ENCODE results near the gene FGGY.
"Not testable (repeated sequence)": the region's sequence is repeated elsewhere in the genome, so short reads cannot be mapped to it uniquely, and the experiment has no call there.

FGGY gene

DNA sequence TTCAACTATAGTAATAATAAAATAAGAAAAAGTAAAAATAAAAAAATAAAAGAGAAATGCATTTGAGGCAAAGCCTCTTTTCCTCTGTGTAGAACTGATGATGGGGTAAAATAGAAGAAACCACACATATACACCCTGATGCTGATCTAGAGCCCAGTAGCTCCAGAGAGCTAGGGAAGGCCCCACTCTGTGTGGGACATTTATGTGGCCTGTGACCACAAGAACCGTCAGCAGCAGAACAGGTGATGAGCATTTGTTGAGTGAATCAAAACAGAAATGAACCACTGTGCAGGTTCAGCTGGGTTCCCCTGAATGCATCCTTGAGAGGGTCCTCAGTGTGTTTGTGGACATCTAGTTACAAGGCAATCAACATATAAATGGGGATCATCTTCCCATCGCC lies 296.0 kb downstream of the FGGY start:
- no peak for DNase-seq (ENCODE audit: low spot score)

DNA sequence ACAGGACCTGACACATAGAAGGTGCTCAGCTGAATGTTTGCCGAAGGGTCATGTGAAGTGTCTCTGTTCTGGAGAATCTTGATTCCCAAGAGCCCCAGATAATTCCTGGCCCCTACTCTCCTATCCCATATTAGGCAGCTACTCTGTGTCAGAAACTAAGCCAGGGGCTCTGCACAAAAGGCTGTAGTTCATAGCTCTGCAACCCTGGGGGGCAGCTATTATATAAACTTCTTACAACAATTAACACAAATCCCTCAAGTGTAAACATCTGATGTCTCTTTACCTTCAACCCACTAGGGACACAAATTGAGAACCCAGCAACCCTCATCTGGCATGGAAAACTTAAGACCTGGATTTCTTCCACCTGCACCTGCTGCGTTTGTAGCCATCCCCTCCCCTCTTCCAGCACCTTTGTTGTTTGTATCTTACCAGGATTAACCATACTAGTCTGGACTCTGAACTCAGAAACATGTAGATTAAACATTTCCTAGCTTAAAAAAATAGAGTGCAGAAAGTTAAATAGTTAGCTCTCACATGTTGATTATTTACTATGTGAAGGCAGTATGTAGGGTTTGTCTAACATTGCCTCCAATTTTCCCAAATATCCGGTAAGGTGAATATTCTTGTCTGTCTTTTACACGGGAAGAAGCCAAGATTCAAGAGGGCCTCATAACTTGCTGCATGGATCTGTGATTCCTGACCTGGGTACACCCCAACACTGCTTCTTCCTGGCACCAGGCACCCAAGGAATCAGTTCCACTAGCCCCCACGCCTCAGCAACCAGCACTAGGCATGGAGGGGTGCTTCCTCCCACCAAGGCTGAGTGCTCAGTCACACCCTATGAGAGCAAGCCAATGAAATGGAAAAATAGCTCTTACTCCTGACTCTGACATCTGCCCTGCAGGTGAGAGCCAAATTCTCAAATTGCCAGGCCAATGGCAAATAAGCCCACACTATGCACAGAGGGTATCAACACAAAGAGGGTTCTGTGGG lies 297.2 kb downstream of the FGGY start:
- no peak for DNase-seq (ENCODE audit: low spot score)

DNA sequence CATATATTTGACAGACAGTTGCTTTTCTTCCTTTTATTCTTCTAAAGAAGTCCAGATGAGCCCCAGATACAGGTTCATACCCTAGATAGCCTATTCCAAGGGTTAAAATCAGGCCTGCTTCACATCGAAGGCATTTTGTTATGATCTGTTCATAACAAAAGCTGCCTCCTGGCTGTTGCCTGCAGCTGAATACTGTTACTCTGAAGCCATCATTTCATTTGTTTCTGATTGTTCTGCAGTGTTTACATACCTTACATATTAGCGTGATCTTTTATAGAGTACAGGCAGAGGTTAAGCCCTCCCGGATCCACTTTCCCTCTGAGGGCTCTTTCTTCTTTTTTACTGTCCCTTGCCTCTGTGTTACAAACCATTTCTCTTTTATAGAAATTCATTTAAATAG lies 298.9 kb downstream of the FGGY start:
- no peak for DNase-seq (ENCODE audit: low spot score)

DNA sequence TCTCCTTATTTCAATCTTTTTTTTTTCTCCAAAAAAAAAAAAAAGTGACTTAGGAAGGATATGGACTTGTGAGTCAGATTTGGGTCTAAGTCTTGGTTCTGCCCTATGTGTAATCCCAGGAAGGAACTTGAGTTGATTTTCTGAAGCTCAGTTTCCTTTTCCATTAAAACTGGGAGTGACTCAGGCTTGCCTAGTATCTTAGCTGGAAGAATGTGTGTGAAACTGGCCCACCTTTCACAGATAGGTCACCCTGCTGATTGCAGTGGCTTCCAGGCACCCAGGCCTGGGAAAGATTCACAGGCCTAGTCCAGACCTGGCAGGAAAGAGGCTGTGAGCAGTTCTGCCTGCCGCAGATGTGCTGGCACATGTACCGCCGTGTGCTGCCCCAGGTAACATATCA lies 299.5 kb downstream of the FGGY start:
- DNase-seq (ENCODE audit: low spot score) = no peak

GRCh38 chr1:59596956-59597355 lies 300.1 kb downstream of the FGGY start:
- DNase-seq (ENCODE audit: low spot score) = no peak

- no peak for DNase-seq (ENCODE audit: low spot score)
Observed at GRCh38 chr1:59597420-59598119, 300.7 kb downstream of the FGGY start.

- no peak for DNase-seq (ENCODE audit: low spot score)
Observed at GRCh38 chr1:59598120-59598440, 301.2 kb downstream of the FGGY start.

DNA sequence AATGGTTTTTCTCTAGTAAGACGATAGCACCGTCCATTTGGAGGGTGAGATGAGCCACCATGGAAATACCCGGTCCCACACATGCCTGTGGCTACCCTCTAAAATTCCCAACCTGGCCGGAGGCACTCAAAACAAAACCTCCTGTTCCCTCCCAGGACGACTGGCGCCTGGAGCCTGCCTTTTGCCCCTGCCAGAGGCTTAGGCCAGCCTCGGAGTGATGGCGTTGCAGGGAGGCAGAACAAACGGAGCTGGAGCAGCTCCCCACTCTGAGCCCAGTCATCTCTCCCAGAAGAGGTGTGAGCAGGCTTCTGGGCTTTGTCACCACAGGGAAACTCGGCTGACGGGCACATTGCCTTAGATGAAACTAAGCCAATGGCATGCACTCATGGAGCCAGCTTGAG lies 304.1 kb downstream of the FGGY start:
- DNase-seq (ENCODE audit: low spot score) = no peak

DNA sequence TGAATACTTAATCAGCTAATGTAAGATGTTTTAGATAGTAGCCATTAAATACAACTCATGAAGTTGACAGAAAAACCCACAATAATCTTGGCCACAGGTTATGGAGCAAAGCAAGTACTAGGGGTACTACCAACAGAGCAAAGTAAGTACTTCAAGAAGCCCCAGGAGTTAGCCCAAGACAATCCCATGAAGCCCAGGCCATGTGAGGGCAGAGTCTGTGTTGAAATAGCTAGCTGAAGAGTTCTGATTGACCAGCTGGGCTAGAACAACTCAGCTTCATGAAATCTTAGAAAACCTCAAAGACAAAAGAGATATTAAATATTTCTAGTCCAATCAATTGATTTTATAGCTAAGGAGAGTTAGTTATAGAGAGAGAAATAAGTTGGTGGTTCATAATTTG lies 304.9 kb downstream of the FGGY start:
- no peak for DNase-seq (ENCODE audit: low spot score)

DNA sequence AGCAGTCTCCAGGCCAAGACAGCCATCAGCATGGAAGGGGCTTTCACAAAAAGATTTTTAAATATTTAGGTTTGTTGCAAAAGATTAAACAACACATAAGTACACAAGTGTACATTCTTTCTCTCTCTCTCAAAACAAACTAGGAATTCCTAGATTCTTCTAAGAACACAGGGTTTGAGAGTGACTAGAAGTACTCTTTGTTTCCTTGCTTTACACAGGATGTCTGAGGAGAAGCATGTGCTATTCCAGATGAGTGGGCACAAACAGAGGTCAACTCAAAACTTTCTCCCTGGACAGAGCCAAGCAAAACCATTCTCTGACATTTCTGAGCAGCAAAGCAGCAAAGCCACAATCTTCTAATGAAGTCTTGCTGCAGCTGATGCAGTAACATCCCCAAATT lies 307.3 kb downstream of the FGGY start:
- DNase-seq (ENCODE audit: low spot score) = no peak

DNA sequence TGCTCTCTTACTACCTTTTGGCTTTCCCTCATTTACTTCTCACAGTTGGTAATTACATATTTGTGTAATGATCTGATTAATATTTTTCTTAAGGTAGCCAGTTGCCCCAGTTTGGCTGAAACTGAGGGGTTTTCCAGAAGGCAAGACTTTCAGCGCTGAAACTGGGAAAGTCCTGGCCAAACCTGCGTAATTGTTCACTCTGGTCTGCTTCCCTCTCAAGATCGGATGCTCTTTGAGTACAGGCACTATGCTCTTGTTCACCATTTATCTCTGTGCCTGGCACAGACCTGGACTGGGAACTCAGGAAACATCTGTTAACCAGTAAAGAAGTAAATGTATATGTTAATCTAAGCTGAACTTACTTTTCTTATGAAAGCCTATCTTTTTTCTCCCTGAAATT lies 308.3 kb downstream of the FGGY start:
- no peak for DNase-seq (ENCODE audit: low spot score)

DNA sequence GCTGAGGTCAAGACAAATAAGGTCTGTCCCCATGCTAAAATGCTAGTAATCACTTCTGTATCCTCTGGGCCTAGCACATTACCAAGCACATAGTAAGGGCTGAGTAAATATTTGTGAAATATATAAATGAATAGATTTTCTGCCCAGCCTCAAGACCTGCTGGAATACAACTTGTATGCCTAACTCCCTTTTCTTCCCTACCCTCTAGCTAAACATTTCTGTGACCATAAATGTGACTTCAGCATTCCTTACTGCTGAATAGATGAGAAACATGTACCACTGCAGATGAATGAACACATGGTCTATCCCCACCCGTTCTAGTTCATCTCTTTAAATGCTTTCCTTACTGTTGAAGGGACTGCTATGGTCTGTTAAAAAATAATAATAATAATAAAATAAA lies 308.9 kb downstream of the FGGY start:
- DNase-seq (ENCODE audit: low spot score) = no peak

DNA sequence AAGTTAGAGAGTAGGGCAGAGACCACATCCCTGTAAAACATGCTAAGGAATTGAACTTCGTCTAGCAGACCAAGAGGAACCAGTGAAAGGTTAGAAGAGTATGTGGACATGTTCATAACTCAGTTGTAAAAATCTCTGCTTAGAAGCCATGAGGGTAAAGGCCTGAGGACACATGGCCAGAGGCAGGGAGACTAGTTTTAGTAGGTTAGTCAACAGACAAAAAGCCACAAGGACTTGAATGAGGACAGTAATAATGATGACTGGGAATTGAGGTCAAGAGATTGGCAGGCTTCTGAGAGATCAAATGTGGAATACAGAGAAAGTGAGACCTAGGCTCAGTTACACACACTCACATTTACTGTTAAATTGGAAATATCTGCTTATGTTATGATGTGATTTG lies 312.4 kb downstream of the FGGY start:
- DNase-seq (ENCODE audit: low spot score) = no peak

- DNase-seq (ENCODE audit: low spot score) = not testable (repeated sequence)
Observed at GRCh38 chr1:59610499-59610898, 313.6 kb downstream of the FGGY start.

DNA sequence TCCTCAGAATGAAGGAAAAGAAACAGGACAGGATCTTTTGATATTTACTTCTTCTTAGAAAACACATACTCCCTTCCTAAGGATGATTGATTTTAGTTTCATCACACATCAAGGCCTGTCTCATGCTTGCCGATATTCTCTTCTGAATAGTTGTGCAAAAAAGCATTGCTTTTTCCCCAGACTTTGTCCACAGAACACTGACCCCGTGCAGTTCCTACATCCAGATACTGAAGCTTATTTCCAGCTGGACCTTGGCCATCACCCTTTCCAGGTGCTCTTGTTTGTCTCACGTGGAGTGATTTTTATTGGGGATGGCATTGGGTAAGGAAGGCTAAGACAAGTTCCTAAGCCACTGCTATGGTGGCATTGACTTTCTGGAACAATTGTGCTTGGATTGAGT lies 320.5 kb downstream of the FGGY start:
- DNase-seq (ENCODE audit: low spot score) = no peak

GRCh38 chr1:59619557-59619956 lies 322.7 kb downstream of the FGGY start:
- DNase-seq (ENCODE audit: low spot score) = no peak

DNA sequence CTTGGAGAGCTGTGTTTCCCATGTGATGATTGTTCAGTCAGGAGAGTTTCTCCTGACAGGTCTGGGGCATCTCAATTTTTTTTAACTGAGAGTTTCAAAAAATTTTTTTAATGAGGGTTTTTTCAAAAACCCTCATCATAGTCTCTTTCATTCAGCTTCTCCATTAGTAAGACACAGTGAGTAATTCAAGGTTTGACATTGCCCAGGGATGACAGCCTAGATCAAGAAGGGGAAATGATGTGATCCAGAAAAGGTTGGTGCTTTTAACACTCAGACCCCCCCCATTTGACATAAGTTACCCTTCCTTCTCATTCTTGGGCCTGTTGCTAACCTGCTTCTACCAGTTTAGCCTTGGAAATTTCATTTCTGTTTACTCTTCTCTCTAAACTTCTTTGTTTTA lies 328.5 kb downstream of the FGGY start:
- no peak for DNase-seq (ENCODE audit: low spot score)

DNA sequence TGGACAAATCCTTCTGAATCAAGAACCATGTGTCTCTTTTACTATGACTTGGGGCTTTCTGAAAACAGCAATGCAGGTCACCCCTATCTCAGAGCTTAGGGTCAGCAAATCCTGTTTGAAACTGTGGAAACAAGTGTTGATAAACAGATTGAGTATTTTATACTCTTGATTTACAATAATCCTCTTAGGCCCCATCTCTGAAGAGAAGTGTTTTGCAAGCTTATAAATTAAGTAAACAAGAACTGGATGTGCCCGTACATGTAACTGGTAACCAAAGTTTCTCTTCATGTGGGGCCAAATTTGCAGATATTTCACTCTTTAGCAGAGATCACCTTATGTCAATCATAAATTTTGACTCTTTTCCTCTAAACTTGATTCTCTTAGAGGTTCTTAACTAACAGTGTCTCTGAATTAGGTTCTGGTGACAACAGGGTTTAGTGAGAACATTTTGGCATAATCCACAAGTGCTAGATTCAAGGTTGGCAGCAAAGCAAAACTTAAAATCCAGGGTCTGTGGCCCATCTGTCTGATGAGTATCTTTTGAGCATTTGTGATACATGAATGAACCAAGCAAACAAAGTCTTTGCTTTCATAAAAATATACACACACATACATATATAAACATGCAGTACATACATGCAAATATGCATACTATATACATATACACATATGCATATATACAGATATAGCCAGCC lies 334.8 kb downstream of the FGGY start:
- DNase-seq (ENCODE audit: low spot score) = no peak

DNA sequence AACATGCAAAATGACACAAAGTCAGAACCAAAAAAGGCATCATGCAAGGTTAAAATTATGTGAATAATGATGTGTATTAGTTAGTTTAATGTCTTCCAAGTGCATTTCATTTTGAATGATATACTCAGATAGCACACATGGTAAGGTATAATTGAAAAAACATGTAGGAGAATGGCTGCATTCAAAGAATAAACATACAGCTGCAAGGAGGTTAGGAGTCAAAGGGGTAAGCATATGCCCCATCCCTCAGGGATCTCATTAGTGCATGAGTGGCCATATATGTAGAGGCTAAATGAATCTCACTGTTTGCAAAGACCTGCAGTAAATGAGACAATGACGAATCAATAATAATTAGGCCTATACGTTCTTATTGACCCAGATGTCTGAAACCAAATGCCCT lies 338.2 kb downstream of the FGGY start:
- DNase-seq (ENCODE audit: low spot score) = no peak

DNA sequence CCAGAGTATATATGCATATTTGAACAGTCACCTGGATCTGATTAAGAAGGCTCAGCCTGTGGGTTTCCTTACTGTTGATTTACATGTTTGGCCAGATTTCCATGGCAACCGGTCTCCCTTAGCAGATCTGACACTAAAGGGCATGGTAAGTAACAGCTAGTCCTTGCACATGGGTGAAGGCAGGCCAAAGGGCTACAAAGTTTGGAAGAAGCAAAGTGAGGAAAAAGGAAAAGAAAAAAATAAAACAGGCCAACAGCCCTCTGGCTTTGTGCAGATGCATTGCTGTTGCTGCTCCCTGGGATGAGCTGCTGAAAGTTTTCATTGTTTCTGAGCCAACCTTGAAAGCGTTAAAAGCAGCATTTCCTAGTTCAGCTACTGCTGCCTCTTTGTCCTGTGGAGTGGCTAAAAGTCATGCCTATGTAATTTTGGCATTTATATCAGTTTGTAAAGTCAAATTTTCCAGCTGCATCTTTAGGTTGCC lies 341.4 kb downstream of the FGGY start:
- DNase-seq (ENCODE audit: low spot score) = no peak

DNA sequence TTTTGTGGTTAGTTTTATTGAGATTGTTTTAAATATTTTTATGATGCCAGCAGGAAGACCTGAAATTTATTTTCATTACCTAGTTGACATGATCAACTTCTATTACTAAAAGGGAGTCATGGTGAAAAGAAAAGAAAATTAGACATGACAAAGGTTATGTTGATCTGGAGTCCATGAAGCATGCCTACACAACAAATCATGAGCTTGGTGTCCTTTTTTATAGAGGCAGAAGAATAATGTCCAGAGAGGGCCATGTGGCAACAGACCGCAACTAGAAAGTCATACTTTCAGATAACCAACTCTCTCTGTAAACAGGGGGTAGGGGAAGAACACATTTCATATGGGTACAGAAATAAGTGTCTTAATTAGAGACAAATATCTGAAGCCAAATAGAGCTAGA lies 342.4 kb downstream of the FGGY start:
- DNase-seq (ENCODE audit: low spot score) = no peak

DNA sequence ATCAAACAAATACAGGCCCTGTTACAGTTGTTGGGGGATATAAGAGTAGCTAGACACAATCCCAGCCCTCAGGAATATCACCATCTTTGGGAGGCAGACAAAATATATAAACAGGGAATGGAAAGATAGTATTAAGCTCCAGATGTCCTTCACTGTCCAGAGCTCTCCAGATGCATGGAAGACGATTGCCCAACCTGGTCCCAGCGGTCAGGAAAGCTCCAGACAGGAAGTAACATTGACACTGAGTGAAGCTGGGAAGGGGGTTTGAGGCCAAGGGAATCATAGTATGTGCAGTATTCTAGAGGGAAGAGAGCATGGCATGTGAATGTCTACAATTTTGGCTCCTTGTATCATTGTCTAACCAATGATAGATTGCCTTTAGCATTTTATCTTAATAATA lies 344.0 kb downstream of the FGGY start:
- DNase-seq (ENCODE audit: low spot score) = no peak

DNA sequence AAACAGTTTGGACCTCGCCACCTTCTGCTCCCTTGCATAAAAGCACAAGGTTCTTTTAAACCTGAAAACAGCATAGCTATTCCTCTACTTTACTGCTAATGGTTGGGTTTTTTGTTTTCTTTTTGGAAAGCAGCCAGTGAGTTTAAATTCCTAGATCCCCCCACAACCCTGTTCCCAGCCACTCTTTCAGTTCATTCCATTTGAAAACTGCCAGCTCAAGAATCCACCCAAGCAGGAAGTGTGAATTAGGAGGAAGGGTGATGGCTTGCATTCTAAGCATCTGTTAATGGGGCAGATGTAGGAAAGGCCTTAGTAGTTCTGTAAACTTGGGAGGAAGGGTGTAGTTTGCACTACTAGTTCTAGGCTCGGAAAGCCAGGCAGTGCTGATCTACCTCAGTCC lies 344.9 kb downstream of the FGGY start:
- DNase-seq (ENCODE audit: low spot score) = no peak

Data from hematopoietic multipotent progenitor cell treated with erythropoietin and hydrocortisone succinate and interleukin-3 and kit ligand, for 17 days (in vitro differentiated cells).